CD4-positive, alpha-beta memory T cell (primary cell): ENCODE measurements around the gene LRP1. TPM values are rescaled to one million over a fixed set of nuclear protein-coding genes. Genes with fewer than 3 reads are reported as not detected.

Experiments
- CTCF ChIA-PET: fragments of 350-600 bp; sonication (Branson Sonifier 250); formaldehyde crosslinking; loops from one replicate; lab custom pipeline; 2021; ENCODE audit warnings: inconsistent platforms; ENCODE audit not compliant: partially characterized antibody; lab: Charles Lee
- POLR2A ChIA-PET: fragments of 350-600 bp; sonication (Branson Sonifier 250); formaldehyde crosslinking; loops from one replicate; lab custom pipeline; 2021; ENCODE audit not compliant: partially characterized antibody; lab: Charles Lee
- DNase-seq, 5 donors: peaks; one replicate each; pipeline versions ENCODE4 v3.0.0 to v3.0.0-alpha.2; 2020 to 2022; ENCODE audit warnings: mixed read lengths in 1 of 5
- H3K27ac ChIP-seq: one replicate; pipeline ENCODE4 v1.7.0; 2013; ENCODE audit warnings: low read depth, low read length
- H3K27me3 ChIP-seq: 2 replicates; pipeline ENCODE4 v1.7.0; 2013; ENCODE audit warnings: mild to moderate bottlenecking, low read length, moderate library complexity; ENCODE audit not compliant: insufficient read depth
- H3K36me3 ChIP-seq: 2 replicates; pipeline ENCODE4 v1.7.0; 2013; ENCODE audit warnings: mild to moderate bottlenecking, low read length, moderate library complexity; ENCODE audit not compliant: insufficient read depth
- H3K4me1 ChIP-seq: 2 replicates; pipeline ENCODE4 v1.7.0; 2013; ENCODE audit warnings: mild to moderate bottlenecking, low read length, moderate library complexity; ENCODE audit not compliant: insufficient read depth
- H3K4me3 ChIP-seq, 2 donors: one replicate each; pipeline ENCODE4 v1.7.0; 2013; ENCODE audit warnings: low read length in 2 of 2, mild to moderate bottlenecking in 1 of 2
- H3K9me3 ChIP-seq, 2 donors: one replicate each; pipeline ENCODE4 v1.7.0; 2013; ENCODE audit warnings: low read length in 2 of 2, control low read depth in 1 of 2; ENCODE audit not compliant: control insufficient read depth in 1 of 2
- H3K27ac Mint-ChIP-seq, 7 donors: one replicate each; pipeline ENCODE4 v1.8.0; 2020 to 2021; ENCODE audit warnings: mixed read lengths in 7 of 7, mild to moderate bottlenecking in 6 of 7, inconsistent platforms in 3 of 7, moderate library complexity in 3 of 7
- H3K27me3 Mint-ChIP-seq, 2 donors: one replicate each; pipeline ENCODE4 v1.8.0; 2020 to 2021; ENCODE audit warnings: mixed read lengths in 2 of 2
- H3K36me3 Mint-ChIP-seq, 2 donors: one replicate each; pipeline ENCODE4 v1.8.0; 2020 to 2021; ENCODE audit warnings: mixed read lengths in 2 of 2, inconsistent platforms in 1 of 2, mild to moderate bottlenecking in 1 of 2
- H3K4me1 Mint-ChIP-seq, 4 donors: one replicate each; pipeline ENCODE4 v1.8.0; 2020 to 2021; ENCODE audit warnings: mixed read lengths in 4 of 4, mild to moderate bottlenecking in 1 of 4
- H3K4me3 Mint-ChIP-seq, 8 donors: one replicate each; pipeline ENCODE4 v1.8.0; 2020 to 2021; ENCODE audit warnings: mixed read lengths in 8 of 8, mild to moderate bottlenecking in 7 of 8, moderate library complexity in 6 of 8, inconsistent platforms in 3 of 8
- H3K9me3 Mint-ChIP-seq, 8 donors: one replicate each; pipeline ENCODE4 v1.8.0; 2020 to 2021; ENCODE audit warnings: mixed read lengths in 8 of 8, mild to moderate bottlenecking in 5 of 8, inconsistent platforms in 3 of 8, moderate library complexity in 1 of 8
- intact Hi-C: fragments of 100-400 bp; cut with micrococcal nuclease; formaldehyde crosslinking; loops from one replicate; pipeline ENCODE4 v1.15.1; 2023
- polyA plus RNA-seq, 2 donors: library from polyadenylated mRNA; unstranded; fragments of 300-500 nt; fragmentation: Illumina TruSeq; gene quantifications; one replicate each; pipeline ENCODE4 v1.2.3, GENCODE V29; 2021
- total RNA-seq, 2 experiments: library from RNA; stranded (reverse); gene quantifications; one replicate each; pipeline ENCODE4 v1.2.3, GENCODE V29; 2021

LRP1 gene
- total and polyA plus RNA-seq, 4 experiments from 2014 or later, result 0.38 to 11.6 (median 9.7) TPM; not detected in 1

- Histone ChIP-seq H3K4me1 (no peaks in the 10 kb centered on the region), H3K4me3 (no peak overlapping the region), H3K27ac (no peak overlapping the region), H3K36me3 (no peaks in the 10 kb centered on the region), H3K9me3 (no peaks in the 10 kb centered on the region), H3K27me3 (no peaks in the 10 kb centered on the region)
- Mint-ChIP-seq H3K27ac (no peak overlapping the region), H3K4me1 (peaks cover 2 to 12% (median 5%) of the 10 kb centered on the region in 4 donors), H3K27me3 (peaks cover 0 to 2% of the 10 kb centered on the region in 2 donors), H3K9me3 (no peaks in the 10 kb centered on the region), H3K36me3 (no peaks in the 10 kb centered on the region), H3K4me3 (no peak overlapping the region)
- ChIA-PET CTCF (interaction anchor here (0.9 to 11.8 kb wide), 3 partner anchors 54 to 431 kb away, joined by 3 to 207 read pairs (median 3); partner anchors contain the start of gene LRP1), POLR2A (no interaction called here)
- DNase-seq, result peak in 1 of 5 donors; percentile 23
- intact Hi-C loops, result loop anchor here (5.0 kb wide), 1 partner anchor 172 kb away; the partner anchor contains the start of gene ZBTB39
Observed at GRCh38 chr12:57179331-57180086, 51.2 kb downstream of the LRP1 start.

- H3K27me3 Mint-ChIP-seq, result peaks cover 0 to 2% of the 10 kb centered on the region in 2 donors
- H3K36me3 ChIP-seq, result no peaks in the 10 kb centered on the region
- H3K4me3 Mint-ChIP-seq, result no peak overlapping the region
- no peaks in the 10 kb centered on the region for H3K27me3 ChIP-seq
- CTCF ChIA-PET, result interaction anchor here (0.9 to 11.8 kb wide), 5 partner anchors 9 to 432 kb away, joined by 3 to 207 read pairs (median 5); partner anchors contain the start of gene LRP1
- H3K9me3 Mint-ChIP-seq, result no peaks in the 10 kb centered on the region
- no peaks in the 10 kb centered on the region for H3K36me3 Mint-ChIP-seq
- peaks cover 2 to 12% (median 5%) of the 10 kb centered on the region in 4 donors for H3K4me1 Mint-ChIP-seq
- H3K4me3 ChIP-seq, result no peak overlapping the region
- H3K9me3 ChIP-seq, result no peaks in the 10 kb centered on the region
- POLR2A ChIA-PET, result no interaction called here
- intact Hi-C loops, result loop anchor here (5.0 kb wide), 1 partner anchor 173 kb away; the partner anchor contains the start of gene ZBTB39
- H3K27ac Mint-ChIP-seq, result no peak overlapping the region
- H3K27ac ChIP-seq, result no peak overlapping the region
- no peaks in the 10 kb centered on the region for H3K4me1 ChIP-seq
- DNase-seq, result peak in 1 of 5 donors; percentile 22
Observed at GRCh38 chr12:57180321-57180989, 52.2 kb downstream of the LRP1 start.

GRCh38 chr12:57181072-57181471, 52.8 kb downstream of the LRP1 start:
- Histone ChIP-seq H3K4me3 (no peak overlapping the region), H3K4me1 (no peaks in the 10 kb centered on the region), H3K27ac (no peak overlapping the region), H3K27me3 (no peaks in the 10 kb centered on the region), H3K36me3 (no peaks in the 10 kb centered on the region), H3K9me3 (no peaks in the 10 kb centered on the region)
- Mint-ChIP-seq H3K9me3 (no peaks in the 10 kb centered on the region), H3K4me3 (no peak overlapping the region), H3K36me3 (no peaks in the 10 kb centered on the region), H3K4me1 (peaks cover 2 to 10% (median 5%) of the 10 kb centered on the region in 4 donors), H3K27ac (no peak overlapping the region), H3K27me3 (peaks cover 0 to 2% of the 10 kb centered on the region in 2 donors)
- ChIA-PET POLR2A (no interaction called here), CTCF (interaction anchor here (1.0 to 11.8 kb wide), 7 partner anchors 9 to 112 kb away, joined by 3 to 207 read pairs (median 6); partner anchors contain the start of genes LRP1 and SHMT2)
- DNase-seq, result peak in 1 of 5 donors; percentile 2
- intact Hi-C loops, result loop anchor here (5.0 kb wide), 1 partner anchor 174 kb away; the partner anchor contains the start of gene ZBTB39

- H3K9me3 ChIP-seq, result no peaks in the 10 kb centered on the region
- no peak overlapping the region for H3K27ac Mint-ChIP-seq
Observed at GRCh38 chr12:57181561-57182155, 53.4 kb downstream of the LRP1 start.

GRCh38 chr12:57182918-57183575, 54.8 kb downstream of the LRP1 start:
- Histone ChIP-seq H3K9me3 (no peaks in the 10 kb centered on the region), H3K4me3 (no peak overlapping the region), H3K27ac (no peak overlapping the region), H3K36me3 (no peaks in the 10 kb centered on the region), H3K27me3 (no peaks in the 10 kb centered on the region), H3K4me1 (no peaks in the 10 kb centered on the region)
- CTCF ChIA-PET, result interaction anchor here (0.8 to 11.8 kb wide), 11 partner anchors 11 to 121 kb away, joined by 3 to 207 read pairs (median 8); partner anchors contain the start of genes LRP1 and STAT6
- Mint-ChIP-seq H3K4me1 (peaks cover 2 to 7% (median 5%) of the 10 kb centered on the region in 4 donors), H3K27me3 (peaks cover 0 to 2% of the 10 kb centered on the region in 2 donors), H3K27ac (peak overlapping the region in 1 of 7 donors; percentile 70), H3K36me3 (no peaks in the 10 kb centered on the region), H3K9me3 (no peaks in the 10 kb centered on the region), H3K4me3 (no peak overlapping the region)
- intact Hi-C loops, result loop anchor here (1.0 to 5.0 kb wide), 4 partner anchors 59 to 426 kb away; partner anchors contain the start of gene ZBTB39
- DNase-seq, result peak; percentile 71 to 75 (median 73)
- POLR2A ChIA-PET, result interaction anchor here (1.0 to 2.2 kb wide), 4 partner anchors 55 to 114 kb away, joined by 4 to 11 read pairs (median 6); partner anchors contain the start of genes LRP1 and STAT6

More at GRCh38 chr12:57181561-57182155, 53.4 kb downstream of the LRP1 start:
- no peak overlapping the region for H3K4me3 ChIP-seq
- peaks cover 0 to 2% of the 10 kb centered on the region in 2 donors for H3K27me3 Mint-ChIP-seq
- CTCF ChIA-PET, result interaction anchor here (0.7 to 11.8 kb wide), 10 partner anchors 10 to 338 kb away, joined by 3 to 207 read pairs (median 6); partner anchors contain the start of genes LRP1 and SHMT2
- H3K27ac ChIP-seq, result no peak overlapping the region
- H3K36me3 Mint-ChIP-seq, result no peaks in the 10 kb centered on the region
- no peak overlapping the region for H3K4me3 Mint-ChIP-seq
- DNase-seq, result peak in 1 of 5 donors; percentile 5
- H3K4me1 Mint-ChIP-seq, result peaks cover 2 to 7% (median 5%) of the 10 kb centered on the region in 4 donors
- H3K9me3 Mint-ChIP-seq, result no peaks in the 10 kb centered on the region
- POLR2A ChIA-PET, result interaction anchor here (0.6 to 2.2 kb wide), 2 partner anchors 57 to 67 kb away, joined by 3 to 11 read pairs; no protein-coding TSS in a partner anchor
- no peaks in the 10 kb centered on the region for H3K36me3 ChIP-seq
- no peaks in the 10 kb centered on the region for H3K27me3 ChIP-seq
- intact Hi-C loops, result loop anchor here (5.0 kb wide), 1 partner anchor 174 kb away; the partner anchor contains the start of gene ZBTB39
- H3K4me1 ChIP-seq, result no peaks in the 10 kb centered on the region
